Pancreas (tissue), 10 donors: ENCODE data around the gene FOCAD. TPM values are rescaled to one million over a fixed set of nuclear protein-coding genes. Genes with fewer than 3 reads are reported as not detected.

Experiments
- ATAC-seq, 4 donors: fragments of 200-7000 bp; cut with Tn5 transposase; one replicate each; pipeline versions ENCODE4 v1.8.0 to v1.9.1; 2020; ENCODE audit warnings: mild to moderate bottlenecking in 4 of 4, moderate library complexity in 4 of 4
- DNase-seq, 6 donors: peaks; one replicate each; pipeline ENCODE4 v3.0.0-alpha.2; 2020
- FAIRE-seq: peaks from 2 replicates; lab custom pipeline; 2012; peaks lifted over from hg19 to GRCh38; lab: Jason Lieb, UNC
- H3K27ac ChIP-seq, 4 donors: fragments of 200-600 bp; sonication (generic); 1 replicate in 3 of 4; 2 replicates in 1 of 4; pipeline versions ENCODE4 v1.5.0 to v1.8.0; 2020
- H3K27me3 ChIP-seq, 4 donors: fragments of 200-600 bp; one replicate each; pipeline ENCODE4 v1.8.0; 2021
- H3K36me3 ChIP-seq, 3 donors: fragments of 200-600 bp; sonication (generic) in 1 of 3; one replicate each; pipeline versions ENCODE4 v1.5.0 to v1.8.0; 2020 to 2021
- H3K4me1 ChIP-seq, 3 donors: fragments of 200-600 bp; one replicate each; pipeline ENCODE4 v1.8.0; 2021
- H3K4me3 ChIP-seq, 4 donors: fragments of 200-600 bp; sonication (generic) in 2 of 4; one replicate each; pipeline versions ENCODE4 v1.5.0 to v1.8.0; 2020 to 2021
- H3K9me3 ChIP-seq, 4 donors: fragments of 200-600 bp; one replicate each; pipeline ENCODE4 v1.8.0; 2021
- WGBS, 2 donors: extraction: QIAGEN DNeasy Blood & Tissue Kit; methylation state at CpG; one replicate each; pipeline ENCODE4 v1.1.7; 2013; 5-methylcytosine and 5-hydroxymethylcytosine counted together
- intact Hi-C, 3 donors: fragments of 100-400 bp; cut with DNase I; formaldehyde crosslinking; loops; one replicate each; pipeline versions ENCODE4 v1.11.1 to v1.14.2; 2022
- polyA plus RNA-seq, 2 donors: library from polyadenylated mRNA; stranded (reverse); fragments of 200-250 nt; gene quantifications; one replicate each; pipeline ENCODE4 v1.2.3, GENCODE V29; 2013
- total RNA-seq, 6 donors: library from RNA; stranded (reverse); fragmentation: NEBNext Ultra II Directional in 4 of 6; extraction: Animal tissue kit (Norgen Biotek cat#: 25700) in 4 of 6; gene quantifications; one replicate each; pipeline versions ENCODE4 v1.2.1 to v1.2.4, GENCODE V29; 2021 to 2023
- TF ChIP-seq, protein P1 (sequence below), 4 donors: fragments of 200-600 bp; sonication (generic) in 3 of 4; IDR thresholded peaks; one replicate each; pipeline versions ENCODE4 v1.5.0 to v1.8.0; 2021; ENCODE audit warnings: antibody characterized with exemption in 4 of 4
- donor health status: healthy with polysubstance abuse.
- donor health status: DM: no; HTN: no; CAD: no; lungs with moderate emphysema.
- donor health status: DM: no; HTN: no; CAD: no.
- donor health status: control.
- donor health status: control.
- donor health status: Bipolar disorder and iron deficiency.
- donor health status: DM: yes; HTN: yes; CAD: no.
- donor health status: DM: no; HTN: no; CAD: no.
- donor health status: DM: no; HTN: no; CAD: no.
- donor health status: DM: yes; HTN: yes; CAD: no.

Gene FOCAD
- total and polyA plus RNA-seq, 8 donors = 5.4 to 27.7 (median 16.8) TPM

DNA sequence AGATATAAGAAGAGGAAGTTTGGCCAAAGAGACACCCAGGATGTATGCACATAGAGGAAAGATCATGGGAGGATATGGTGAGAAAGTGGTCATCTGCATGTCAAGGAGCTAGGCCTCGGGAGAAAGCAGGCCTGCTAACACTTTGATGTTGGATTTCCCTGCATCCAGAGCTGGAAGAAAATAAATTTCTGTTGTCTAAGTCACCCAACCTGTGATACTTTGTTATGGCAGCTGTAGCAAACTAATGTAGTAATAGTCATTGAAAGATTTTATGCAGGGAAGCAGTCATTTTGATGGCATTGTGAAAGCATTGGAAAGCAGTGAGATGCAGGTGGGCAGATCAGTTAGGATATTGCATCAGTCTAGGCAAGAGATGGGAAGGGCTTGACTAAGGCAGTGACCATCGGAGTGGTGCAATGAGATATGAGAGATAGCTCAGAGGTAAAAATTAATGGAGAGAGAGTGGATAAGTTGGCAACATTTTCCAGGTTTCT lies 24.5 kb upstream of the FOCAD start:
- DNase-seq = no peak
- H3K36me3 ChIP-seq = no peaks in the 10 kb centered on the region
- no peak overlapping the region for H3K27ac ChIP-seq
- peak overlapping the region in 1 of 4 donors; percentile 39 for H3K4me3 ChIP-seq
- H3K9me3 ChIP-seq = no peaks in the 10 kb centered on the region
- WGBS, 2 donors = 55 to 63% methylated on average over 2 of the region's 2 CpGs
- FAIRE-seq = no peak
- no peak for ATAC-seq
- H3K4me1 ChIP-seq = peaks cover 0 to 20% (median 0%) of the 10 kb centered on the region in 3 donors
- intact Hi-C loops = no loop called here
- TF ChIP-seq, protein P1, sequence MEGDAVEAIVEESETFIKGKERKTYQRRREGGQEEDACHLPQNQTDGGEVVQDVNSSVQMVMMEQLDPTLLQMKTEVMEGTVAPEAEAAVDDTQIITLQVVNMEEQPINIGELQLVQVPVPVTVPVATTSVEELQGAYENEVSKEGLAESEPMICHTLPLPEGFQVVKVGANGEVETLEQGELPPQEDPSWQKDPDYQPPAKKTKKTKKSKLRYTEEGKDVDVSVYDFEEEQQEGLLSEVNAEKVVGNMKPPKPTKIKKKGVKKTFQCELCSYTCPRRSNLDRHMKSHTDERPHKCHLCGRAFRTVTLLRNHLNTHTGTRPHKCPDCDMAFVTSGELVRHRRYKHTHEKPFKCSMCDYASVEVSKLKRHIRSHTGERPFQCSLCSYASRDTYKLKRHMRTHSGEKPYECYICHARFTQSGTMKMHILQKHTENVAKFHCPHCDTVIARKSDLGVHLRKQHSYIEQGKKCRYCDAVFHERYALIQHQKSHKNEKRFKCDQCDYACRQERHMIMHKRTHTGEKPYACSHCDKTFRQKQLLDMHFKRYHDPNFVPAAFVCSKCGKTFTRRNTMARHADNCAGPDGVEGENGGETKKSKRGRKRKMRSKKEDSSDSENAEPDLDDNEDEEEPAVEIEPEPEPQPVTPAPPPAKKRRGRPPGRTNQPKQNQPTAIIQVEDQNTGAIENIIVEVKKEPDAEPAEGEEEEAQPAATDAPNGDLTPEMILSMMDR (IDR thresholded peaks at IDR 0.05) = no peak
- no peaks in the 10 kb centered on the region for H3K27me3 ChIP-seq

DNA sequence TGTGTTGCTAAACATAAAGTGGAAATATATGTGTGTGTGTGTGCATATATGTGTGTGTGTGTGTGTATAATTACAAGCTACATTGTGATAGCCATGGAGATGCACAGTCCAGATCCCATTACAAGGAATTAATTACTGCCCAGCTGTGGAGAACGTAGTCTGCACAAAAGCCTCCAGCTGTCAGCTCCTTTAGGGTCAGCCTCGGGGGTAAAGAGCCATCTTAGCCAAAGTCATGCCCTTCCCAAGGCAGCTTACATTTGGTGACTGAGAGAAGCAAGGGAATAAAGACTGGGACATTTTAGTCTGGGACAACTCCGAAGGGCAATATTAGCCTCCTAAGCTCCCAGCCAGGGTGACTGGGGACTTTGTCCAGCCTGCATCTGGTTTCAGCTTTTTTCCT lies 21.9 kb upstream of the FOCAD start:
- TF ChIP-seq, protein P1 (IDR thresholded peaks at IDR 0.05) = no peak
- H3K27me3 ChIP-seq = no peaks in the 10 kb centered on the region
- no peak overlapping the region for H3K4me3 ChIP-seq
- no peaks in the 10 kb centered on the region for H3K36me3 ChIP-seq
- intact Hi-C loops = no loop called here
- H3K4me1 ChIP-seq = peaks cover 0 to 20% (median 0%) of the 10 kb centered on the region in 3 donors
- ATAC-seq = no peak
- no peak for FAIRE-seq
- H3K27ac ChIP-seq = no peak overlapping the region
- no peak for DNase-seq
- H3K9me3 ChIP-seq = no peaks in the 10 kb centered on the region
- WGBS, 2 donors = 63 to 79% methylated on average over 3 of the region's 3 CpGs

- intact Hi-C loops = no loop called here
- TF ChIP-seq, protein P1 (IDR thresholded peaks at IDR 0.05) = no peak
- ATAC-seq (no peak), FAIRE-seq (no peak), DNase-seq (no peak)
- Histone ChIP-seq H3K27ac (no peak overlapping the region), H3K27me3 (no peaks in the 10 kb centered on the region), H3K4me3 (no peak overlapping the region), H3K4me1 (peaks cover 0 to 20% (median 0%) of the 10 kb centered on the region in 3 donors), H3K9me3 (no peaks in the 10 kb centered on the region), H3K36me3 (no peaks in the 10 kb centered on the region)
- WGBS, 2 donors = 85 to 87% methylated on average over 2 of the region's 2 CpGs
Observed at GRCh38 chr9:20663133-20663532, 20.9 kb upstream of the FOCAD start.

GRCh38 chr9:20664501-20664900 lies 19.6 kb upstream of the FOCAD start:
- TF ChIP-seq, protein P1 (IDR thresholded peaks at IDR 0.05) = no peak
- FAIRE-seq (no peak), ATAC-seq (no peak), DNase-seq (no peak)
- H3K27ac ChIP-seq = no peak overlapping the region
- peaks cover 0 to 19% (median 0%) of the 10 kb centered on the region in 3 donors for H3K4me1 ChIP-seq
- intact Hi-C loops = no loop called here
- H3K27me3 ChIP-seq = no peaks in the 10 kb centered on the region
- H3K9me3 ChIP-seq = no peaks in the 10 kb centered on the region
- no peak overlapping the region for H3K4me3 ChIP-seq
- 94 to 99% methylated on average over 3 of the region's 3 CpGs for WGBS, 2 donors
- H3K36me3 ChIP-seq = no peaks in the 10 kb centered on the region

DNA sequence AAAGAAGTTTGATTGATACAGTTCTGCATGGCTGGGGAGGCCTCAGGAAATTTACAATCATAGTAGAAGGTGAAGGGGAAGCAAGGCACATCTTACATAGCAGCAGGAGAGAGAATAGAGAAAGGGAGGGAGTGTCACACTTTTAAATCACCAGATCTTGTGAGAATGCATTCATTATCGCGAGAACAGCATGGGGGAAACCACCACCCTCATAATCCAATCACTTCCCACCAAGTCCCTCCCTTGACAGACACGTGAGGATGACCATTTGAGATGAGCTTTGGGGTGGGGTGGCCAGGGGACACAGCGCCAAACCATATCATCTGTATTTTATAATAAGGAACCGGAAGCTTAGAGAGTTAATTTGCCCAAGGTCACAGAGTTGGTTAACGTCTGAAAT lies 13.7 kb upstream of the FOCAD start:
- Histone ChIP-seq H3K4me1 (no peaks in the 10 kb centered on the region), H3K4me3 (no peak overlapping the region), H3K27ac (no peak overlapping the region), H3K9me3 (no peaks in the 10 kb centered on the region), H3K36me3 (no peaks in the 10 kb centered on the region), H3K27me3 (no peaks in the 10 kb centered on the region)
- intact Hi-C loops = no loop called here
- no peak for FAIRE-seq
- no peak for ATAC-seq
- TF ChIP-seq, protein P1 (IDR thresholded peaks at IDR 0.05) = no peak
- DNase-seq = no peak
- WGBS, 2 donors = 67 to 72% methylated on average over 6 of the region's 6 CpGs
